ENCODE results near the gene CPNE8. TPM values are rescaled to one million over a fixed set of nuclear protein-coding genes. Genes with fewer than 3 reads are reported as not detected.

Gene CPNE8
- total RNA-seq, 1 experiment from 2014 or later = 7.2 TPM

- BruUV-seq (replicated peaks) = no TSS peak
- Histone ChIP-seq H3K4me1 (ENCODE audit: insufficient read depth, low read length) (peaks cover 15% of the 10 kb centered on the region), H4K20me1 (ENCODE audit: low read length) (no peaks in the 10 kb centered on the region), H3K4me2 (ENCODE audit: low read length) (no peak overlapping the region), H3K9me3 (ENCODE audit: low read length) (no peaks in the 10 kb centered on the region), H3F3A (ENCODE audit: low read length, unreplicated experiment) (no peaks in the 10 kb centered on the region), H3K27me3 (ENCODE audit: low read length) (no peaks in the 10 kb centered on the region), H3K9me2 (replicated peaks; ENCODE audit: low read length) (no peaks in the 10 kb centered on the region), H3K4me3 (ENCODE audit: low read length) (no peak overlapping the region), H3K27ac (ENCODE audit: low read length) (no peak overlapping the region), H3K36me3 (ENCODE audit: low read depth, low read length) (no peaks in the 10 kb centered on the region), H3K79me2 (ENCODE audit: low read length) (no peaks in the 10 kb centered on the region), H2AFZ (ENCODE audit: low read length) (no peak overlapping the region), H3K9ac (ENCODE audit: low read length) (no peak overlapping the region)
- intact Hi-C loops (cut with micrococcal nuclease) = loop anchor here (10.0 kb wide), 1 partner anchor 148 kb away; no protein-coding TSS in a partner anchor
- ChIA-PET POLR2A (ENCODE audit: unreplicated experiment) (no interaction called here), CTCF (no interaction called here)
- no peak for TF ChIP-seq EZH2 (IDR thresholded peaks at IDR 0.05; ENCODE audit: low read length, unreplicated experiment)
- TF ChIP-seq CTCF (conservative IDR thresholded peaks at IDR 0.05; ENCODE audit: low read depth, low read length) = no peak
- TF ChIP-seq EZH2phosphoT487 (IDR thresholded peaks at IDR 0.05; ENCODE audit: borderline replicate concordance, low read length) = no peak
- no peak for DNase-seq
- ATAC-seq = no peak
Measured at GRCh38 chr12:38926501-38926900, 21.1 kb upstream of the CPNE8 start.

- peak; percentile 92 for DNase-seq
- BruUV-seq (replicated peaks) = no TSS peak
Measured at GRCh38 chr12:38921025-38921677, 15.8 kb upstream of the CPNE8 start.

More at GRCh38 chr12:38921025-38921677, 15.8 kb upstream of the CPNE8 start:
- H3K79me2 ChIP-seq (ENCODE audit: low read length) = no peaks in the 10 kb centered on the region
- H3K36me3 ChIP-seq (ENCODE audit: low read depth, low read length) = no peaks in the 10 kb centered on the region
- no peak overlapping the region for H3K27ac ChIP-seq (ENCODE audit: low read length)
- no peak overlapping the region for H2AFZ ChIP-seq (ENCODE audit: low read length)
- ChIA-PET CTCF (interaction anchor here (0.5 to 3.2 kb wide), 16 partner anchors 10 to 595 kb away, joined by 3 to 85 read pairs (median 4); partner anchors contain the start of gene CPNE8), POLR2A (ENCODE audit: unreplicated experiment) (interaction anchor here (0.7 kb wide), 1 partner anchor 14 kb away, joined by 6 read pairs; no protein-coding TSS in a partner anchor)
- peaks cover 11% of the 10 kb centered on the region for H3K4me1 ChIP-seq (ENCODE audit: insufficient read depth, low read length)
- H3F3A ChIP-seq (ENCODE audit: low read length, unreplicated experiment) = no peaks in the 10 kb centered on the region
- H3K9ac ChIP-seq (ENCODE audit: low read length) = no peak overlapping the region
- H3K27me3 ChIP-seq (ENCODE audit: low read length) = no peaks in the 10 kb centered on the region
- H3K9me2 ChIP-seq (replicated peaks; ENCODE audit: low read length) = no peaks in the 10 kb centered on the region
- H3K9me3 ChIP-seq (ENCODE audit: low read length) = no peaks in the 10 kb centered on the region
- H4K20me1 ChIP-seq (ENCODE audit: low read length) = no peaks in the 10 kb centered on the region
- H3K4me3 ChIP-seq (ENCODE audit: low read length) = no peak overlapping the region
- peak; percentile 96 for ATAC-seq
- TF ChIP-seq EZH2phosphoT487 (IDR thresholded peaks at IDR 0.05; ENCODE audit: borderline replicate concordance, low read length) = no peak
- TF ChIP-seq CTCF (conservative IDR thresholded peaks at IDR 0.05; ENCODE audit: low read depth, low read length) = peak; percentile 85
- no peak overlapping the region for H3K4me2 ChIP-seq (ENCODE audit: low read length)
- intact Hi-C loops (cut with micrococcal nuclease) = loop anchor here (1.0 to 10.0 kb wide), 3 partner anchors 154 to 352 kb away; no protein-coding TSS in a partner anchor

Data from PC-3 (cell line).